Activated CD4-positive, alpha-beta T cell treated with anti-CD3 and anti-CD28 coated beads, Interleukin-2, amount 10 ng/mL, durations not matched to agents 7 days and 5 days (primary cell): ENCODE results near the gene SEPSECS. TPM values are rescaled to one million over a fixed set of nuclear protein-coding genes. Genes with fewer than 3 reads are reported as not detected.

ENCODE experiments used
- CTCF ChIA-PET: fragments of 350-600 bp; sonication (Branson Sonifier 250); formaldehyde crosslinking; loops from one replicate; lab custom pipeline; 2021; ENCODE audit warnings: antibody characterized with exemption; lab: Charles Lee
- POLR2A ChIA-PET: fragments of 350-600 bp; sonication (Branson Sonifier 250); formaldehyde crosslinking; loops from one replicate; lab custom pipeline; 2021; ENCODE audit warnings: antibody characterized with exemption; lab: Charles Lee
- DNase-seq: peaks from one replicate; pipeline ENCODE4 v3.0.0-alpha.2; 2020
- H3K27ac Mint-ChIP-seq: one replicate; pipeline ENCODE4 v1.8.0; 2021; ENCODE audit warnings: mild to moderate bottlenecking, moderate library complexity, mixed read lengths
- H3K27me3 Mint-ChIP-seq: one replicate; pipeline ENCODE4 v1.8.0; 2021; ENCODE audit warnings: mixed read lengths
- H3K36me3 Mint-ChIP-seq: one replicate; pipeline ENCODE4 v1.8.0; 2021; ENCODE audit warnings: low read depth, mixed read lengths
- H3K4me1 Mint-ChIP-seq: one replicate; pipeline ENCODE4 v1.8.0; 2021; ENCODE audit warnings: mixed read lengths
- H3K4me3 Mint-ChIP-seq: one replicate; pipeline ENCODE4 v1.8.0; 2021; ENCODE audit warnings: mild to moderate bottlenecking, moderate library complexity, mixed read lengths
- H3K9me3 Mint-ChIP-seq: one replicate; pipeline ENCODE4 v1.8.0; 2021; ENCODE audit warnings: mixed read lengths
- total RNA-seq, 2 experiments: library from RNA; stranded (reverse); gene quantifications; one replicate each; pipeline ENCODE4 v1.2.3, GENCODE V29; 2021

The SEPSECS gene
- total RNA-seq, 2 experiments from 2014 or later: 13.9 to 14.3 TPM

DNA sequence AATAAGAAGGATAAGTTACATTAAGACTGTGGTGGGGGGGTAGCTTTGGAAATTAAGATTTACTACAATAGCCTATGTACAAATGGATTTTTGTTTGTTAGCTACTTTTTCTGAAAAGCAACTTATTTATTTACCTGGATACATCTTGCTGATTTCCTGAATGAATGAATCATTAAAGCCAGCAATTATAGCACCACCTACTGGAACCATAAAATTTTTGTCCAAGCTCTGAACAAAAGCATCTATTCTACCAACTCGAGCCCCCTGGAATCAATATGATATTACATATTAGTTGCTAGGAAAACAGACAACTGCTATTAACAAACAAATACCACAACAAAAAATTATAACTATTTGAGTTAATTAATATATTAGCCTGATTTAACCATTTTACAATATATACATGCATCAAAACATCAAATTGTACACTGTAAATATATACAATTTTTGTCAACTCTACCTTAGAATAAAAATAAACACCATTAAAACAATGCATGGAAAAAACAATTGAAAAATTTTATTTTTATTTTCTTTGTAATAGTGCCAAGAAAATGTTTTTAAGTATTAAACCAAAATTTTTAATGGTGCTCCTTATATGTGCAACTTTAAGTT lies 15.3 kb downstream of the SEPSECS start:
- ChIA-PET POLR2A (no interaction called here), CTCF (interaction anchor here (0.9 to 1.5 kb wide), 8 partner anchors 7 to 168 kb away, joined by 3 to 10 read pairs (median 4); partner anchors contain the start of gene ZCCHC4)
- Mint-ChIP-seq H3K4me1 (no peaks in the 10 kb centered on the region), H3K27me3 (no peaks in the 10 kb centered on the region), H3K36me3 (peaks cover 17% of the 10 kb centered on the region), H3K4me3 (no peak overlapping the region), H3K9me3 (no peaks in the 10 kb centered on the region), H3K27ac (no peak overlapping the region)
- DNase-seq: no peak

GRCh38 chr4:25142468-25142867 lies 17.8 kb downstream of the SEPSECS start:
- DNase-seq: no peak
- ChIA-PET POLR2A (no interaction called here), CTCF (no interaction called here)
- Mint-ChIP-seq H3K9me3 (peaks cover 2% of the 10 kb centered on the region), H3K4me3 (no peak overlapping the region), H3K27ac (no peak overlapping the region), H3K4me1 (peaks cover 2% of the 10 kb centered on the region), H3K27me3 (no peaks in the 10 kb centered on the region), H3K36me3 (peaks cover 30% of the 10 kb centered on the region)

- Mint-ChIP-seq H3K36me3 (peaks cover 39% of the 10 kb centered on the region), H3K27me3 (no peaks in the 10 kb centered on the region), H3K9me3 (peaks cover 2% of the 10 kb centered on the region), H3K4me3 (no peak overlapping the region), H3K4me1 (peaks cover 2% of the 10 kb centered on the region), H3K27ac (no peak overlapping the region)
- no peak for DNase-seq
- ChIA-PET CTCF (no interaction called here), POLR2A (no interaction called here)
Measured at GRCh38 chr4:25141592-25141991, 18.7 kb downstream of the SEPSECS start.

DNA sequence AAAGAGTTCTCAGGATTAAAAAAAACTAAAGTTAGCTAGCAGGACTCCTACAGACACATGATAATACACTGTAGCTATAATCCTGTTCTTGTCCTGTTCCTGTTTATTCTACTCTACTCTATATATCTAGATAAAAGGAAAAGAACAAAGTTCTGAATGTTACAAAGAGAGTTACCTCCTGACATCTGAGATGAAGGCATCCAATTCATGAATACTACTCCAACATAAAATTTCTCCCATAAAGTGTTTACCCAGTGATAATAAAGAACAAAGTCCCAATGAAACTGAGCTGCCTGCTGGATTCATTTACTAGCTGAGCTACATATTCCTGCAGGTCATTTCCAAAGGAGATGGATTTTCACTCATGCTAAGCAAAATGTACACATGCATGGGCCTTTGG lies 27.1 kb downstream of the SEPSECS start:
- H3K4me1 Mint-ChIP-seq: peaks cover 12% of the 10 kb centered on the region
- H3K36me3 Mint-ChIP-seq: peaks cover 32% of the 10 kb centered on the region
- ChIA-PET CTCF (no interaction called here), POLR2A (no interaction called here)
- H3K27ac Mint-ChIP-seq: no peak overlapping the region
- peaks cover 6% of the 10 kb centered on the region for H3K9me3 Mint-ChIP-seq
- no peak overlapping the region for H3K4me3 Mint-ChIP-seq
- no peak for DNase-seq
- H3K27me3 Mint-ChIP-seq: no peaks in the 10 kb centered on the region

DNA sequence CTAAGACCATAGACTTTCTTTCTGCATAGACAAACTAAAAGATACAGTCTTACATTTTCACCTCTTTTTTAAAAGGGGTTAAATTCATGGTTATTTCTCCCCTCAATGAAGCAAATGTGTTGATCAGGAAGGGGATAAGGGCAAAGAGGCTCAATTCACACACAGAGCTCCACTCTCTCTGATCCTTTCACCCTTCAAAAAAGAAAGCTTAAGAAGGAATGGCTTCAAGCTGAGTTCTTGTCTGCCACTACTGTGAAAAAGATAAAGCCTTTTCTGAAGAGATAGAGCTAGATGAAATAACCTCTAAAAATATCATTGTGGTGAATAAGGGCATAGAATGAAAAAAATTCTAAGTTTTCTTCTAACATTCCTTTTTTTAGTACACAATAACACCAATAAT lies 28.3 kb downstream of the SEPSECS start:
- ChIA-PET POLR2A (no interaction called here), CTCF (no interaction called here)
- H3K27ac Mint-ChIP-seq: no peak overlapping the region
- peaks cover 3% of the 10 kb centered on the region for H3K9me3 Mint-ChIP-seq
- H3K4me1 Mint-ChIP-seq: peaks cover 11% of the 10 kb centered on the region
- H3K27me3 Mint-ChIP-seq: no peaks in the 10 kb centered on the region
- no peak for DNase-seq
- H3K4me3 Mint-ChIP-seq: no peak overlapping the region
- peaks cover 31% of the 10 kb centered on the region for H3K36me3 Mint-ChIP-seq

DNA sequence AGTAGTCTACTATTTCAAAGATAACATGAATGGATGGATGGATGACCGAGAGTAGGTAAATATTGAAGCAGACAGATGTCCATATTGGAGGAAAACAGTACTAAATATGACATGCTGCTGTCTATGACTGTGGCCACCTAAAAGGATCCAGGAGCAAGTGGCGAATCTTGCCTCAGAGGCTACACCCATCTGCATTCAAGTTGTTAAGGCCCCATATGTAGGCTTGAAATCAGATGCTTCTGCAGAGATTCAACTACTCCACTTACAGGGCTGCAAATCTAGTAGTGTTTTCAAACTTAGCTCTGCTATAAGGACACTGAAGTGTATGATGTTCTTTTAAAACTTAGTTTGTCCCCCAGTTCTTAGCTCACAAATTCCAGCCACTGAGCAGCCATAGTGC lies 28.9 kb downstream of the SEPSECS start:
- Mint-ChIP-seq H3K36me3 (peaks cover 27% of the 10 kb centered on the region), H3K9me3 (peaks cover 3% of the 10 kb centered on the region), H3K4me1 (peaks cover 10% of the 10 kb centered on the region), H3K4me3 (no peak overlapping the region), H3K27me3 (no peaks in the 10 kb centered on the region), H3K27ac (no peak overlapping the region)
- ChIA-PET POLR2A (no interaction called here), CTCF (no interaction called here)
- no peak for DNase-seq

GRCh38 chr4:25129917-25130316 lies 30.3 kb downstream of the SEPSECS start:
- Mint-ChIP-seq H3K27me3 (no peaks in the 10 kb centered on the region), H3K4me3 (no peak overlapping the region), H3K9me3 (peaks cover 3% of the 10 kb centered on the region), H3K4me1 (peaks cover 5% of the 10 kb centered on the region), H3K36me3 (peaks cover 20% of the 10 kb centered on the region), H3K27ac (no peak overlapping the region)
- DNase-seq: no peak
- ChIA-PET CTCF (no interaction called here), POLR2A (no interaction called here)

- H3K4me3 Mint-ChIP-seq: no peak overlapping the region
- H3K9me3 Mint-ChIP-seq: no peaks in the 10 kb centered on the region
- CTCF ChIA-PET: no interaction called here
- peaks cover 5% of the 10 kb centered on the region for H3K4me1 Mint-ChIP-seq
- POLR2A ChIA-PET: no interaction called here
- H3K27ac Mint-ChIP-seq: no peak overlapping the region
- H3K36me3 Mint-ChIP-seq: peaks cover 25% of the 10 kb centered on the region
- no peaks in the 10 kb centered on the region for H3K27me3 Mint-ChIP-seq
- no peak for DNase-seq
Measured at GRCh38 chr4:25128671-25129070, 31.6 kb downstream of the SEPSECS start.

GRCh38 chr4:25123236-25123635 lies 37.0 kb downstream of the SEPSECS start:
- Mint-ChIP-seq H3K36me3 (peaks cover 25% of the 10 kb centered on the region), H3K4me3 (no peak overlapping the region), H3K4me1 (peaks cover 8% of the 10 kb centered on the region), H3K9me3 (no peaks in the 10 kb centered on the region), H3K27ac (no peak overlapping the region), H3K27me3 (no peaks in the 10 kb centered on the region)
- ChIA-PET CTCF (no interaction called here), POLR2A (no interaction called here)
- DNase-seq: peak; percentile 9

- Mint-ChIP-seq H3K36me3 (peaks cover 14% of the 10 kb centered on the region), H3K9me3 (no peaks in the 10 kb centered on the region), H3K4me1 (peaks cover 8% of the 10 kb centered on the region), H3K4me3 (no peak overlapping the region), H3K27me3 (no peaks in the 10 kb centered on the region), H3K27ac (no peak overlapping the region)
- POLR2A ChIA-PET: no interaction called here
- DNase-seq: no peak
- CTCF ChIA-PET: no interaction called here
Measured at GRCh38 chr4:25120146-25120940, 39.9 kb downstream of the SEPSECS start.

DNA sequence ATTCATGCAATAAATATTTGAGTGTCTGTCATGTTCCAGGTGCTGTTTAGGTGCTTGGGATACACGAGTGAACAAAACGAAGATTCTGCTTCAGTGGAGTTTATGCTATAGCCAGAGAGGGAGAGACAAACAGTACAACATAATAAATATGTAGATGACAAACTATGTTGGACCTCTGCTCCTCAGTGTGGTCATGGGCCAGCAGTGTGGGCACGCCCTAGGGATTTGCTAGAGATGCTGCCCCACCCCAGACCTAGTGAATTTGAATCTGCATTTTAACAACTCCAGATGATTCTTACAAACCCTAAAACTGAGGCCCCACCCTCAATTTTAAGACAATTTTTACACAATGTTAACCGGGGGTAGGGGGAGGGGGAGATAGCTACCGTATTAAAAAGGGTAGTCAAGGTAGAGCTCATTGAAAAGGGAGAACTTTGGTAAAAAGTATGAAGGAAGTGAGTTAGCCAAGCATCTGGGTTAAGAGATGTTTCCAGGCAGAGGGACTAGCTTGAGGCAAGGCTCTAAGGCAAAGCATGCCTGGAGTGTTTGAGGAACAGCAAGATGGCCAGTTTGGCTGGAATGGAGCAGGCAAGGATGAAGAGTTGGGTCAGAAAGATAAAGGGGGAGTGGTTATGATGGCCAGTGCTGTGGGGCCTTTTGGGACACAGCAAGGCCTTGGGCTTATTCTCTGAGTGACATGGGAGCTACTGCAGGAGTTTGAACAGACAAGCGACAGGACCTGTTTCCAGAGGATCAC lies 42.4 kb downstream of the SEPSECS start:
- H3K27me3 Mint-ChIP-seq: no peaks in the 10 kb centered on the region
- H3K27ac Mint-ChIP-seq: no peak overlapping the region
- H3K36me3 Mint-ChIP-seq: no peaks in the 10 kb centered on the region
- ChIA-PET CTCF (interaction anchor here (3.6 kb wide), 1 partner anchor 12 kb away, joined by 11 read pairs; no protein-coding TSS in a partner anchor), POLR2A (no interaction called here)
- no peak overlapping the region for H3K4me3 Mint-ChIP-seq
- H3K4me1 Mint-ChIP-seq: no peaks in the 10 kb centered on the region
- H3K9me3 Mint-ChIP-seq: no peaks in the 10 kb centered on the region
- DNase-seq: no peak

DNA sequence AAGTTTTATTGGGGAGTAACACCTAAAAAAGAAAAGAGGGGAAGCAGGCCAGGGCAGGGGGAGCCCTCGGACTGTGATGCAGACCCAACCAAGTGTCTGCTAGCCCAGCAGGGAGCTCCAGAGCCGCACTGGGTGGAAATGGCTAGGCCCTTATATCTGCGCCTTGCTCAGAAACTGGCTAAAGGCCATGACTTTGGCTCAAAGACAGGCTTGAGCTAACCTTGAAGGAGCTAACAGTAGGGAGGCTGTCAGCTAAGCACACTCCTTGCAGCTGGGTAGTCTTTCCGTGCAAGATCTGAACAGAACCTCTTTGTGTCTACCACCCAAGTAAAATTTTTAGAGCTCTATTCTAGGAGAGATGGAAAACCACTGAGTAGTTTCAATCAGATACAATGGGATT lies 43.0 kb downstream of the SEPSECS start:
- CTCF ChIA-PET: interaction anchor here (3.6 kb wide), 1 partner anchor 12 kb away, joined by 11 read pairs; no protein-coding TSS in a partner anchor
- H3K27ac Mint-ChIP-seq: no peak overlapping the region
- no peak for DNase-seq
- no peak overlapping the region for H3K4me3 Mint-ChIP-seq
- POLR2A ChIA-PET: no interaction called here
- H3K36me3 Mint-ChIP-seq: no peaks in the 10 kb centered on the region
- H3K4me1 Mint-ChIP-seq: no peaks in the 10 kb centered on the region
- no peaks in the 10 kb centered on the region for H3K27me3 Mint-ChIP-seq
- H3K9me3 Mint-ChIP-seq: no peaks in the 10 kb centered on the region
